DMS53 (cell line): ENCODE measurements around the gene GNAO1.

ENCODE experiments used
- DNase-seq: peaks from one replicate; lab custom pipeline; 2025; lab: John Stamatoyannopoulos, UW

GNAO1 gene

GRCh38 chr16:56400458-56400857, 209.2 kb downstream of the GNAO1 start:
- peak; percentile 59 for DNase-seq

GRCh38 chr16:56401482-56401881, 210.2 kb downstream of the GNAO1 start:
- DNase-seq = peak; percentile 98

DNA sequence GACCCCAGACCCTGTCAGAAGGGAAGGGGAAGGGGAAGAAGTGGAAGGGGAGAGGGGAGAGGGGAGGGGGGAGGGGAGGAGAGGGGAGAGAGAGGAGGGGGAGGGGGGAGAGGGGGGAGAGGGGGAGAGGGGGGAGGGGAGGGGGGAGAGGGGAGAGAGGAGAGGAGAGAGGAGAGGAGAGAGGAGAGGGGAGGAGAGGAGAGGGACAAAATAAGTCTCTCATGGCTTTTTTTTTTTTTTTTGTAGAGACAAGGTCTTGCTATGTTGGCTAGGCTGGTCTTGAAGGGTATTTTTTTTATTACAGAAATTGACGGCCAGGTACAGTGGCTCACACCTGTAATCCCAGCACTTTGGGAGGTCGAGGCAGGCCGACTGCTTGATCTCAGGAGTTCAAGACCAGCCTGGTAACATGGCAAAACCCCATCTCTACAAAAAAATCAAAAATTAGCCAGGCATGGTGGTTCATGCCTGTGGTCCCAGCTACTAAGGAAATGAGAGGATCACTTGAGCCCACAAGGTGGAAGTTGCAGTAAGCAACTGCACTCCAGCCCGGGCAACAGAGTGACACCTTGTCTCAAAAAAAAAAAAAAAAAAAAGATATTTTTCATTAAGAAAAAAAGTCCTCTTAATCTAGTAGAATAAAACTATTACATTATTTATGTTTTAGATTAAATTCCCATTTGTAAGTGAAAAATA, 214.8 kb downstream of the GNAO1 start:
- no peak for DNase-seq
